KOPT-K1 (cell line): ENCODE measurements around the gene UGT1A5.

Source experiments
- H3K27ac ChIP-seq: fragments of 200-600 bp; sonication (generic); 2 replicates; pipeline ENCODE4 v1.5.1; 2016; ENCODE audit warnings: antibody characterized with exemption, mild to moderate bottlenecking, low read depth, low read length; ENCODE audit not compliant: poor library complexity, severe bottlenecking
- H3K36me3 ChIP-seq: fragments of 200-600 bp; sonication (generic); 2 replicates; pipeline ENCODE4 v1.5.1; 2017; ENCODE audit warnings: antibody characterized with exemption, mild to moderate bottlenecking, low read length, moderate library complexity; ENCODE audit not compliant: insufficient read depth
- H3K9me3 ChIP-seq: fragments of 200-600 bp; sonication (generic); 2 replicates; pipeline ENCODE4 v1.5.1; 2017; ENCODE audit warnings: antibody characterized with exemption, low read length, mild to moderate bottlenecking; ENCODE audit not compliant: insufficient read depth, poor library complexity, severe bottlenecking

UGT1A5 gene

GRCh38 chr2:233772583-233772982, 59.9 kb downstream of the UGT1A5 start:
- no peak overlapping the region for H3K27ac ChIP-seq
- H3K9me3 ChIP-seq: peaks cover 24% of the 10 kb centered on the region
- no peaks in the 10 kb centered on the region for H3K36me3 ChIP-seq

- Histone ChIP-seq H3K27ac (no peak overlapping the region), H3K36me3 (no peaks in the 10 kb centered on the region)
Measured at GRCh38 chr2:233773854-233774253, 61.1 kb downstream of the UGT1A5 start.

DNA sequence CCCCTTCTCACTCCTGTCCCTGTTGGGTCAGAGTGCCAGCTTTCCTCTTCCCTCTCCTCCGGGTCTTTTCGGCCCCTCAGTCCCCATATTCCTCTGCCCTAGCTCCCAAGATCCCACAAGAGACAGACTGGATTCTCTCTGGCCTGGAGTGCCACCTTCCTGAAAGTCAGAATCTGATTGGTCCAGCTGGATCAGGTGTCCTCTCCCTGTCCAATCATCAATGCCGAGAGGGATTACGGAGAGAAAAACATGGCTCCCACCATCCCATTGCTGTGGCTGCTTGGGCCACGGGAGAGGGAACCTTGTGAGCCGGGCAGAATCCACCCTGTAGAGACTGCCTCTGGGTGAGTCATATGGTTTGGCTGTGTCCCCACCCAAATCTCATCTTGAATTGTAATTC, 62.7 kb downstream of the UGT1A5 start:
- Histone ChIP-seq H3K36me3 (no peaks in the 10 kb centered on the region), H3K9me3 (peaks cover 24% of the 10 kb centered on the region), H3K27ac (no peak overlapping the region)

More at GRCh38 chr2:233773854-233774253, 61.1 kb downstream of the UGT1A5 start:
- peaks cover 24% of the 10 kb centered on the region for H3K9me3 ChIP-seq

GRCh38 chr2:233778030-233778429, 65.3 kb downstream of the UGT1A5 start, which contains the start of gene MROH2A:
TSS of gene MROH2A (plus strand) at chr2:233778330. CDS start at chr2:233779359, 1,029 bp downstream.
- peaks cover 24% of the 10 kb centered on the region for H3K9me3 ChIP-seq
- H3K36me3 ChIP-seq: no peaks in the 10 kb centered on the region
- H3K27ac ChIP-seq: no peak within 1 kb of the TSS

GRCh38 chr2:233779722-233780121, 67.0 kb downstream of the UGT1A5 start:
- Histone ChIP-seq H3K27ac (no peak overlapping the region), H3K9me3 (peaks cover 29% of the 10 kb centered on the region), H3K36me3 (no peaks in the 10 kb centered on the region)

- Histone ChIP-seq H3K36me3 (no peaks in the 10 kb centered on the region), H3K27ac (no peak overlapping the region), H3K9me3 (peaks cover 21% of the 10 kb centered on the region)
Measured at GRCh38 chr2:233780771-233781170, 68.1 kb downstream of the UGT1A5 start.

DNA sequence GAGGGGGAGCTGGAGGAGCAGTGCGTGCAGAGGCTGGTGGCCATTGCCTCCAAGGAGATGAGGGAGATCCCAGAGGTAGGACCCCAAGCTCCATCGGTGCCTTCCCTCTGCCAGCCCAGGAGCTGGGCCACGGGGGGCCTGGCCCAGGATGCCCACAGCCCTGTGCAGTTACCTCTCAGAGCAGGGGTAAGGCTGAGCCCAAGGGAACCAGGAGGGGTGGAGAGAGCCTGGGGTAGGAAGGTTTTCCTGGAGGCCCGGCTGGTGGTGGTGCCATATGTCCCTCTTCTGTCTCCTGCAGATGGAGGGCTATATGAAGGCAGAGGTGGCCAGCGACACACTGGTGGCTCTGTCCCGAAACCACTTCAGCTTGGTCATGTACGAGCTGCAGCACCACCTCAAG, 76.8 kb downstream of the UGT1A5 start:
- Histone ChIP-seq H3K27ac (no peak overlapping the region), H3K9me3 (peaks cover 9% of the 10 kb centered on the region), H3K36me3 (no peaks in the 10 kb centered on the region)

GRCh38 chr2:233791151-233791882, 78.6 kb downstream of the UGT1A5 start:
- H3K9me3 ChIP-seq: peaks cover 1% of the 10 kb centered on the region
- no peaks in the 10 kb centered on the region for H3K36me3 ChIP-seq
- no peak overlapping the region for H3K27ac ChIP-seq

GRCh38 chr2:233791883-233792329, 79.2 kb downstream of the UGT1A5 start:
- H3K27ac ChIP-seq: no peak overlapping the region
- no peaks in the 10 kb centered on the region for H3K36me3 ChIP-seq
- H3K9me3 ChIP-seq: no peaks in the 10 kb centered on the region

DNA sequence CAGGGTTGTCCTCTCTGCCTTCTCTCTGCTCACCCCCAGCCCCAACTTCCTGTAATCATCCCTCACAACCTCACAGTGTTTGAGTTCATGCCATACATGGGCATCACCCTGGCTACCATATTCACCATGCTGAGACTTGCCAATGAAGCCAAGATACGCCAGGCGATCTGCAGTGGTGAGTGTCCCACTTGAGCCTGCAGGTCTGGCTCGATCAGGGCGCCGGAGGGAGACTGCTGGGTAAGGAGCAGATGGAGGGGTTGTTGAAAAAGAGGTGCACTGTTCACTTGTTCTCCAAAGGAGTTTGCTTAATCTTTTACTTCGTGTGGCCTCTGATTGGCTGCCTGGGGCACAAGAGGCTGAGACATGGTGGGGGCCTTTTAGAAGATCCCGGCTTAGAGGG, 80.0 kb downstream of the UGT1A5 start:
- Histone ChIP-seq H3K27ac (no peak overlapping the region), H3K36me3 (no peaks in the 10 kb centered on the region), H3K9me3 (no peaks in the 10 kb centered on the region)

GRCh38 chr2:233793465-233794127, 80.9 kb downstream of the UGT1A5 start:
- Histone ChIP-seq H3K9me3 (no peaks in the 10 kb centered on the region), H3K27ac (no peak overlapping the region), H3K36me3 (no peaks in the 10 kb centered on the region)

DNA sequence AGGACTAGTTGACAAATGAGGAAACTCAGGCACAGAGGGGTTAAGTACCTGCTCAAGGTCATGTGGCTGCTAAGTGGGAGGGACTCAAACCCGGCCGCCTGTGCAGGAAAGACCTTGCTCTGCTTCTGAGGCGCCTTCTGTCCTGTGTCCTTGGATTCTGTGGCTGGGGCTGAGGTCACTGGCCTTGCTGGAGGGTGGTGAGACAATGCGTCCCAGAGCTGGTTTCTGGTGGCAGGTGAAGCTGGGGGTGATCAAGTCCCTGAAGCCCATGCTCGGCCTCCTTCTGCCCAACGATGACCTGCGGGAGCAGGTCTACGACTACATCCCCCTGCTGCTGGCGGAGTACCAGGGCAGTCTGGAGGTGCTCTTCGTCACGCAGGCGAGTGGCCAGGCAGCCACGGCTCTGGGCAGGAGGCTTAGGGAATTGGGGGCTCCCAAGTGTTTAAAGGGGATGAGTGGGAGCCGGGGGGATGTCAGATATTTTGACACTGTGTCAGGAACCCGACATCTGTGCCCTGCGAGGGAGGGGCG, 81.5 kb downstream of the UGT1A5 start:
- H3K27ac ChIP-seq: no peak overlapping the region

DNA sequence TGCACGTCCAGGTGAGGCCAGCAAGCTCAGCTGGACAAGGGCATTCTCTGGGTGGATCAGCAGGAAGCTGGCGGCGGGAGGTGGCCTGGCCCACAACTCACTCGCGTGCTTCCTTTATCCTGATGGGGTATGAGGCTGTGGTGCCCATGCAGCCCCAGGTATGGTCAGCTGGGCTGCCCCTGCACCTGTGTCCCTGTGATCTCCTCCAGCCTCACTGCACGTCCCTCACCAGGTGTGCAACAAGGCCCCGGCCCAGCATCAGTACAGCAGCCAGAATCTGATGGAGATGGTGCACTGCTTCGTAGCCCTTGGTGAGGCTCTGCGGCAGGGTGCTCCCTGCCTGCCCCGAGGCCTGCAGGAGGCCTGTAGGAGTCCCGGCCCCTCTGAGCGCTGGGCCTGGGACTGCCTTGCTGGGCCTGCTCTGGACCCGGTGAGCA, 83.0 kb downstream of the UGT1A5 start:
- H3K9me3 ChIP-seq: no peaks in the 10 kb centered on the region
- H3K36me3 ChIP-seq: no peaks in the 10 kb centered on the region
- no peak overlapping the region for H3K27ac ChIP-seq

More for the DNA sequence above, 81.5 kb downstream of the UGT1A5 start:
- no peaks in the 10 kb centered on the region for H3K9me3 ChIP-seq
- no peaks in the 10 kb centered on the region for H3K36me3 ChIP-seq

GRCh38 chr2:233796254-233796653, 83.5 kb downstream of the UGT1A5 start:
- Histone ChIP-seq H3K9me3 (no peaks in the 10 kb centered on the region), H3K36me3 (no peaks in the 10 kb centered on the region), H3K27ac (no peak overlapping the region)

DNA sequence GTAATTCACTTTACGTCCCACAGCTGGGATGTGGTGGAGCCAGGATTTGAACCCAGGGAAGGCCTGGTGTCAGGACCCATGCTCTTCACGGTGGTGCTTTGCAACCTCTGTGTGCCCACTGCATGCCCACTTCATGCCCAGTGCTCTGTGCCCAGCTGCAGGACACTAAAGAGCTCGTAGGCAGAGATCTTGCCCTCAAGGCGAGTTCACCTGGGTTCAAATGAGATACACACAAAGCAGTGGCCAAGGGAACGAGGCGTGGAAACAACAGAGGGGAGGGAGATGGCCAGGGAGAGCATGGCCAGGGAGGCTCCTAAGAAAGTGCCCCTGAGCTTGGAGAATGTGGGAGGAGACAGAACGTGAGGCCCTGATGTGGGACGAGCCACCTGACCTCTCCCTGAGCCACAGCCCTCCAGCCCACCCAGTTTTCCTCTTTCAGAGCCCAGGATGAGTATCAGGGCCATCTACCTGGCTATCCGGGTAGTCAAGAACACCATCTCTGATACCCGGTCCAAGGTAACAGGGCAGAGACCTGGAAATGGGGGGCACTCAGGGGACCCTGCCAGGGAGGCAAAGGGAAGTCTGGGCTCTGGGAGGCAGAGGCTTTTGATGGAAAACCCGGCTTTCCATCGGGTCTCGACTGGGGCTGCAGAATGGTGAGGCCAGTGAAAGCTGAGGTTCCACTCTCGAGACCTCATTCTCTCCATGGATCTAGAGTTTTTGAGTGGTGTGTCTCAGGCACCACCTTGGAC, 85.8 kb downstream of the UGT1A5 start:
- Histone ChIP-seq H3K27ac (no peak overlapping the region), H3K9me3 (no peaks in the 10 kb centered on the region), H3K36me3 (no peaks in the 10 kb centered on the region)
